ENCODE results near the gene CHCHD6.

Gene CHCHD6

DNA sequence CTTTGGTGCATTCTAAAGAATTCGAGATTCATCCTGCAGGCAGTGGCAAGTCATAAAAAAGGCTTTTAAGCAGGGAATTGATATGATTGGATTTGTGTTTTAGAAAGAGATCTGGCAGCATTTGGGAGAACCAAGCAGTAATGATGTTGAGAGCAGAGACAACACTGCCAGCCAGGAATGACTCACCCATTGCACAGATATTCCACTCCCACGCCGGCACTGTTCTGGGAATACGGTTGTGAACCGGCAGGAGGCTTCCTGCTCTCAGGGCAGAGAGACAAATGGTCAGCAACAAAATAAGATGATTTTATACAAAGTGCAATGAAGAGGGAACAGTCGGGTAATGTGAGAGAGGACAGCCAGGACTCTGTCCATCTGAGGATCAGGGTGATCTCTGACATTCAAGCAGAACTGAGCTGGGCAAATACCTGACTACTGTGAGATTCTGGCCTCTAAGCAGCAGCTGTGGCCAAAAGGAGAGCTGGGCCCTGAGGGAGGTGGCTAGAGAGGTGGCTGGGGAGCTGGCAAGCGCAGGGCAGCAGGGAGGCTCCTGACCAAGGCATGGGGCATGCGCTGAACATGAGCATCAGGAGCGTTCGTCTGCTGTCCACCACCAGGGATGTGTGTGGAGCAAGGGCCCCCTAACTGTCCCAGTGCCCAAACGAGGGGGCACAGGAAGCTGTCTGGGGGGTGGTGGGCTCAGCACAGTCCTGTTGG is 222.8 kb downstream of the CHCHD6 start:
- ATAC-seq = no peak

DNA sequence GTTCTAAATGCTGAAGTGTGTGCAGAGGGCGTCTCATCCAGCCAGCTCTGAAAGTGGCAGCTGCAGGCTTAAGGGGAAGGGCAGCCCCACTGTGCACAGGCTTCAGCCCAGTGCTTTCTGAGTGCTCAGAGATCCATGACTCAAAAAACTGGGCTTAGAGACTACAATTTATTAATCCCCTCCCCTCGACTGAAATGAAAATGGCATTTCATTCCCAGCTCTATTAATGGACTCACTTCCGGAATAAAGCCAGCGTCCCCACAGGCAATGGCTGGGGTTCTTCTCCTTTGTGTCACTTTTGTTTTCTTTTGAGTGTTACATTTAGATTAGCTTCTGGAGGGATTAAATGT is 223.3 kb downstream of the CHCHD6 start:
- no peak for ATAC-seq

DNA sequence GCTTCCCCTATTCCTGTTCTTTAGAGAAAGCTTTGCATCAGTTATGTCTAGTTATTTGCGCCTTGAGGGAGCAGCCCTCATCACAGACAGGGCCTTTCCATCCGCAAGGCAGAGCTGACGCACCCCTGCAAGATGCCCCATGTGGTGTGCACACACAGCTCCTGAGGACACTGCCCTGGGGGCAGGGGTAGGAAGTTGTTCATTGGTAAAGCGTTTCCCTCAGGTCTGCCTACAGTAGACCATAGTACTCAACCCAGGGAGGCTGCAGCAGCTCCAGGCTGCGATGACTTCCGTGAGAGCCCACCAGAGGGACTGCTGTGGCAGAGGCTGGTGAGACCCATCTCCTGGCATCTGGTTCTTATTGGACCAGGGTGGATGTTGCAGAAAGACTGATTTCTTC is 223.8 kb downstream of the CHCHD6 start:
- no peak for ATAC-seq

DNA sequence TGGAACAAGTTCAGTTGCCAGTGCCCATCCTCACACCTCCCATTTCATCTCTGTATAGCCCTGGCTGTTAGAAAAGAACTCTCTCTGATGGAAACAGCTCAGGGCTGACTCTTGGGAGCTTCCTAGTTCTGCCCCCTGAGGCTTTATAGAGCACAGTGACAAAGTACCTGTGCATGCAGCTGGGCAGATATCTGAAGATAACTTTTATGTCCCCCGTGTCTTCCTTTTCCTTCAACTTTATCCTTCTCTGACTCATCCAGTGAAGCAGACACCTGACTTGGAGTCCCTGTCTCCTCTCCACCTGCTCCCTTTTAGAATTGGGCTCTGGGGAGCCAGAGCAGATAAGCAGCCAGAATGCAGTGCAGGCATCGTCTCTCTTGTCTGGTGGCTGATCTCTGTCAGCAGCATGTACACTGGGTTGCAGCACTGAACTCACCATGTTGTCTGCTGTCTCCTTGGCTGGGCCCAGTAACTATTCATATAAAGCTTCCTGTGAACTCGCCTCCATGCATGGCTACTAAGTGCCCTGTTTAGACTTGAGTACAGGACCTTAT is 225.0 kb downstream of the CHCHD6 start:
- ATAC-seq = no peak

DNA sequence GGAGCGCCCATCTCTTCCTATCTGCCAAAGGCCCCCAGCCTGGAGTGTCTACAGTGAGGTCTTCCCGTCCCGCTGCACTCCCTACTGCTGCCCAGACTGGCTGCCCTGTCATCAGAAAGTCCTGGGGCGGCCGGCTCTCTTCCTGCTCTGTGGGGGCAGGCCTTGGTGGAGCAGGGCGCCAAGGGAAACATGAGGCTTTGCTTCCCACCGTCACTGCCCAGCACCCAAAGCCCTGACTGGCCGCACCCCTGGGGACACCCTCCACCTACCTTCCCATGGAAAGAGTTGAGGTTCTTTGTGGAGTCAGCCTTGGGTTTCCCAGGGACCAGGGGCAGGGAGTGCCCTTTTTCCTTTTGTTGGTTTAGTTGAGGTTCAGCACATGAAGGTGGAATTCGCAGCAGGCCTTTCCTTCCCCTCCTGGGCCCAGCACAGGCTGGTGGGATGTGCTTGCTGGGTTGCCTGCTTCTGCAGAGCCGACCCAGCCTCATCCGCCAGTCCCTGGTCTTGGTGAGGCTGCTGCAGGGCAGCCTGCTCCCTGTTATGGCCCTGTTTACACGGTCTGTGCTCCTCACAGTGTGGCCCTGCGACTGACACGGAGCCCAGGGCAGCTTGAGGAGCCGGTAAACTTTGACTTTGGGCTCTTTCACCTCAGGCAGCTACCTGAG is 227.0 kb downstream of the CHCHD6 start:
- ATAC-seq = no peak

DNA sequence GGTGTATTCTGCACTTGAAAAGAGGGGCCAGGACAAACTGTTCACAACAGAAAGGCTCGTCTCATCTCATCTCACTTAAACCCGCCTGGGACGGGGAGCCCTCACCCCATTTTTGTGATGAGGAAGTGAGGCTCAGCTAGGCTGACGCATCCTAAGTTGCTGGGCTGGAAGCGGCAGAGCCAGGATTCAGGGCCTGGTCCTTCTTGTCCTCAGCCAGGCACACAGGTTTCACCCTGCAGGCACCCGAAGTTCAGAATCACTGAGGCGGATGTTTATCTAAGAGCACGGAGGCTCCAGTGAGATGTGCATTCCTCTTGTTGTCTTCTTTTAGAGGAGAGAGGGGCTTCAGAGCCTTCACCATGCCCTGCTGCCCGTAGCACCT is 227.8 kb downstream of the CHCHD6 start:
- ATAC-seq = no peak

DNA sequence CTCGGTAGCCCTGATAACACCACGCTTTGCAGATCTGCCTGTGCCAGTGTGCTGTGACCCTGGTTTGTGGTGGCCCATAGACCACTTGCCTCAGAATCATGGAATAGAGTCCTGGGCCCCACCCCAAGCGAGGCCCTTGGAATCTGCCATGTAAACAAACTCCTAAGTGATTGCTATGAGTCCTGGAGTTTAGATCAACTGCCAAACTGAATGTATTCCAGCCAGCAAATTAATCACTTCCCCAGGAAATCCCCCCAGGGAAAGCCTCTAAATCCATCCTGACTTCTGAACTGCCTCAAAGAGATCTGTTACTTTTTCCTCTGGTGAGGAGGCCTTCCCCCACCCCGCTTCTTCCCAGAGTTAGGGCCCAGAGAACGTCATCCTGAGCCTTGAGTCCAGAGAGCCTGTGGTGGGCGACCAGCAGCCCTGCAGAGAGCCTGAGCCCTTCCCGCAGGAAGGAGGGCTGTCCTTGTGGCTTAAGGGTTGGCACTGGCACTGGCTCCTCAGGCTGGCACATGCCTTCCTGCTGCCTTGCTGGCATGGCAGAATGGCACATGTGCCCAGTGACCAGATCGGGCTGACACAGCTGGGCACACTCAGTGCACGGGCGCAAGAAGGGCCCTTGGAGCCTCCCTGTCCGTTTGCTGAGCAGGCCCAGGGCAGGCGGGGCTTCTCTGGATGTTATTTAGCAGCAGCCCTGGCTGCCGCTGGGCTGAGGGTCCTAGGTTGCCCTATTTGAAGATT is 228.3 kb downstream of the CHCHD6 start:
- no peak for ATAC-seq

DNA sequence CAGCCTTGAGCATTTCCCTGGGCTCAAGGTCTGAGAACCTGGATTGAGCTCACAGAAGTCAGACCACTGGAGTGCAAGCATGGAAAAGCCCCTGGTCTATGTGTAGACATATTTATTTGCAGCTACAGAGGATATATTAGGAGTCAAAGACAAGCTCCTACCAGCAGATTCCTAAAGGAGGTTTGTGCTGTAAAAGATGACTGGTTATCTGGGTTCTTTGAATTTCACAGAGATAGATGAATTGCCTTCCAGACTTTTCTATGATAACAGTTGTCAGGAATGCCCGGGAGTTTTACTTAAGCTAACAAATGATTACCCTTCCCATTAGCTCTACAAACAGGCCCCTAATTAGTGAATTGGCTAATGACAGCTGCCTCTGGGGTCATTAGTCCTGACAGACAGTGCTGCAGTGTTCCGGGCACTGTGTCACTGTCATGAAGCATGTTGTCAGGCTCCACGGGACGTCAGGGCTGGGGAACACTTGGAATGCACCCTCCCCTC is 230.0 kb downstream of the CHCHD6 start:
- no peak for ATAC-seq

DNA sequence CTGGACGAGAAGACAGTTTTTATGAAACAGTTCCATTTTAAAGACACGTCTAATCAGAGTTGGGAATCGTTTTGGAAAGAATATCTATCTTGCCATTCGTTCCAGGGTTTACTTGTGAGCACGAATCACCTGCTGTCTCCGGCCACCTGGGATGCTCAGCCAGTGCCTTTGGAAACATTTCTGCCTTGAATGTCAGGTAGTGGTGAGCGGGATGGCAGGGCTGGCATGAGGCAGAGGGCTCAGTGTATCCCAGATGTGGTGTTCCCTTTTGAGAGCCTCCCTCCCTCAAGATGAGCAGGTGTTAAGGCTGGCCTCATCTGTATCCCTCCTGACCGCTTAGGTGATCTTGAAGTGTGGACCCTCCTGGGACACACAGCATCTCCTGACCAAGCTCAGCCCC is 231.0 kb downstream of the CHCHD6 start:
- no peak for ATAC-seq

DNA sequence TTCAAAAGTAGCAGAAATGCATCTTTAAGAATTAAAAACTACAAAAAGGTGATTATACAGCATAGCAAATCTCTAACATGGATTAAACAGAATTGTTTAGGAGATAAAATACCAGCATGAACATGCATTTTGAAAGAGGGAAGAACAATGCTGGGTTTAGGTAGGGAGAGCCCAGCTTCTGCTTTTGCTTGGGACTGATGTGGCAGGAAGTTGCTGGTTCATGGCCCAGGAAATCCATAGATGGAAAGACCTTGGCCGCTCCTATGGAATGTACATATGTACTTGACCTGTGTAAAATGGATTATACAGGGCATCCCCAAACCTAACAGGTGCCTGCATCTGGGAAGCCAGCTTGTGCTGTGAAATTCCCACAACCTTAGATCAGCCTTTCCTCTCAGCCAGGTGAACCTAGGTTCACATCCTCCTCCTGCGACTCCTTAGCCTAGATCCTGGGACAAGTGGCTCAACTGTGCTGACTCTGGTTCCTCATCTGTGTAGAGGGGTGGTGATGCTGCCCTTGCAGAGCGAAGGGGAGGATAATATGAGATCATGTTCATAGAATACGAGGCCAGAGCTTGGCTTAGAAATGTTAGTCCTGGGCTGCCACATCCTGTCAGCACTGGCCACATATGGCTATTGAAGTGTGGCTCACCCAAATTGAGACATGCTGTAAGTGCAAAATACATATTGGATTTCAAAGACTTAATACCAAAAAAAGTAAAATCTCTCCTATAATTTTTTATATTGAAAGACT is 231.9 kb downstream of the CHCHD6 start:
- no peak for ATAC-seq

DNA sequence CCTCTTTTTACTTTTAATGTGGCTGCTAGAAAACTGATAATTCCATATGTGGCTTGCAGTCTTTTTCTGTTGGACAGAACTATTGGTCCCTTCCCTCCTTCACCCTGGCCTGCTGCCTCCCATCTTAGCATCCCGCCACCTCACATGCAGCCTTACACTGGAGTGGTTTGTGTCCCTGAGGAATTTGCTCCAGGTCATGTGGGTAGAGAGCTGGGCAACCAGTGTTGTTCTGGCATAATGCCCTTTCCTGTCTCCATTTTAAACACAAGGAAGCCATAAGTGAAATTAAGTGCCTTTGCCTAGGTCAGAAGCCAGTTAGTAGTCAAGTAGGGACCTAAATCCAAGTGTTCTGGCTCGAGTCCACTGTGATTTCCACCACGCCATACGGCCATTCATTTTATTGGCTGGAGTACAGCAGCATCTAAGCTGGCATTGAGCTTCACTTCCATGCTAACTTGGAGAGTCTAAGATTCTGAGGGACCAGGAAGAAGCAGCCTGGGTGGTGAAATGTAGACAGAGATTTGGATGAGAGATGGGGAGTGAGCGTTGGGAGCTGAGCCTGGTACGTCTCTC is 232.9 kb downstream of the CHCHD6 start:
- no peak for ATAC-seq

DNA sequence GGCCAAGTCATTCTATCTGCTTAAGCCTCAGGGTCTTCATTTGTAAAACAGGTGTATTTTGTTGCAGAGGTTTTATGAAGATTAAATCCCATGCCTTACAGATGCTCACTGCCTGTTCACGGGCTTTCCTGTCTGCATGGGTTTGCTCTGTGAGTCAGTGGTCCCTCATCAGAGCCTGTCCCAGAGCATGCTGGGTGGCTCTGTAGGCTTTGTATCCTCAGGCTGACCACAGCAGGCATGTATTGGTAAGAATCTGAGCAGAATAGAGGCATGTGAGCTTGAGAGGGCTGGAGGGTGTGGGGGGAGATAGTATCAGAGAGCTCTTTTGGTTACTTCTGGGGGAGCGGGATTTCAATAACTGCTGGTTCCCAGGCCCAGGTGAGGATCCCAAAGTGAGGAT is 233.5 kb downstream of the CHCHD6 start:
- no peak for ATAC-seq

DNA sequence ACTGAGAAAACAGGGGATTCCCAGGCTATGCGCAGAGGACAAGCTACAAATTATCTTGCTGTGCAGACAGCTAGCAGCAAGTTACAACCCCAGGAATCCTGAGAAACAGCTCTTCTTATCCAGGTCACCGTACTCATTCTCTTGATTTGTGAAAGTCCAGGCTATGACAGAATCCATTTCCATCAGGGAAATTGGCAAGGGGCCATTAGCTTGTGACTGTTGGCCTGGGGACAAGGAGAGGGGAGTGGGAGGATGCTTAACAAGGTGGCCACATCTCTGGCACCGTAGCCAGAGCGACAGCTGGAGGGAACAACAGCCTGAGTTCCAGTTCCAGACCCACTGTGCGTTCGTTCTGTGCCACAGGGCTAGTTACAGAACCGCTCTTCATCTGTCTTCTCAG is 233.9 kb downstream of the CHCHD6 start:
- no peak for ATAC-seq

DNA sequence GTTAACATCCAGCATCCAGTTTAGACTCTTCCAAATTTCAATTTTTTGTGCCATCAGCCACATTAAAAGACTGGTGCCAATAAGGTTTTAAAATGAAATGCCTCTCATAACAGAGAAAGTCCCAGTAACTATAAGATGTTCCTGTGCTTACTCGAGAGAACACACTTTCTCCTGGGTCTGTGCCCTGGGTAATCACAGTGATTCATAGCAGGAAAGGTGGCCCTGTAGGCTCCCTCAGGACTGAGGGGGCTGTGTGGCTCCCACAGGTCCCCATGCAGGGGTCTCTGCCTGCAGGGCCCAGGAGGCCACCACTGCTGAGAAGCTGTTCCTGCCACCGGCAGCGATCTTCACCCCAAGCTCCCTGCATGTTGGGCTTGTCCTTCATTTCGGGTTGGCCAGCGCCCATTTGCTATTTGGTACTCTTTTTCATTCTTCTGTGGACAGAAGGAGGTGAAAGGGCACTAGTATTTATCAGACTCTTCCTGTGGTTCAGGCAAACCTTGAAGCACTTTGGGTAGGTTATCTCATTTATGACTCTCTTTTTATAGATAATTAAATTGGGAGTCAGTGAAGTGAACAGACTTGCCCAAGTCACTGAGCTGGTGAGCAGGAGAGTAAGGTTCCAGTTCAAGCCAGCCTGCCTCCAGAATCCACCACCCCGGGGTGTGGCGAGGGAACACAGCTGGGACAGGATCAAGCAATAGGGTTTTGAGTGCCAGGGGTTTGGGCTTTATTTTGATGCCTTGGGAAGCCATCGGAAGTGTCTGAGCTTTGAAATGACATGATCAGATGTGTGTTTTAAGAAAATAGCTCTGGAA is 234.7 kb downstream of the CHCHD6 start:
- no peak for ATAC-seq

DNA sequence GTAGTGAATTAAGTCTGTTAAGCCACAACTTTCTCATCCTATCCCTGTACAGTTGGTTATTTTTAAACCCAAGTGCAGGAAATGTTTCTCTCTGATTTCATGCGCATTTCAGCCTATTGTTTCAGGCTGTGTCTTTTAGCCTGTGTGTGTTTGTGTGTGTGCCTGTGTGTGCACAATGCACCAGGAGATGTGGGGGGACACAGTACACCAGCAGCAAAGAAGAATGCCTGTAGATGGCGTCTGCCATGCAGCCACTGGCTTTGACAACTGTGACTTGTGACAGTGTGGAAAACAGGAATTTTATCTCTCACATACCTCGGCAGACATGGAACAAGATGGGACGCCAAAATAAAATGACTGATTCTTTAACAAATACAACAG is 235.3 kb downstream of the CHCHD6 start:
- no peak for ATAC-seq

DNA sequence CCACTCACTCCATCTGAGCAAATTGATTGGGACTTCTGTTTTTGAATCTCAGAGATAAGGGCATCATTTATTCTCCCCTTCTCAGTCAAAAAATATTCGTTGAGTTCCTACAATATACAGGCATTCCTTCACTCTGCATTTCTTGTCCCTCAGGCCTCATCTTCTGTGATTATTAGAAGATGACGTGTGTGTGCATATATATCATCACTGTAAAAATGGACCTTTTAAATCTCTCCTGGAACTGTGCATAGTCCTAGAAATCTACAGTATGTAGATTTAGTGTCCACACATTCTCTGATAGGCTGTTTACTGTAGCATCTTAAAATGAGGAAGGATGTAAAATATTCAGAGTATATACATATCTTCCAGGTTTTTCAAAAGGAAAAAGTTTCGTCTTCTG is 235.7 kb downstream of the CHCHD6 start:
- ATAC-seq = no peak

DNA sequence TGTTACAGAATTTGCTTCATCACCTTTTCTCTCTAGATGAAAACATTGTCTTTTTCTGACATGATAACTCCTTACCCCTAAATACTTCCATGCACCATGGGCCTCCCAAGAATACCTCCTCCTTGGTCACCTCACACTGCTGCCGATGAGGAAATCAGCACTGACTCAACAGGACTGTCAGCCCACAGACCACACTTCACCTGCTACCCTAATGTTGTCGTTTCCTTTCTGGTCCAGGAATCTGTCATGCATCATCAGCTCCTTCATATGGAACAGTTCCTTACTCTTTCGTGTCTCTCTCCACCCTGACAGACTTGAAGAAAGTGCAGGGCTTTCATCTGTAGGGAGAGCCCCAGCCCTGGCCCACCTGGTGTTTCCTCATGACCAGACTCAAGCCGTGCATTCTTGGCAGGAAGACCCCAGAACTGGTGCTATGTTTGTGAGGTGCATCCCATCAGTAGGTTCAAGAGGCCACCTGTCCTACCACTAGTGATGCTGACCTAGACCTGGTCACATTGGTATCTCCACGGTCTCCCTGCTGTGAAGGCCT is 237.8 kb downstream of the CHCHD6 start:
- no peak for ATAC-seq

DNA sequence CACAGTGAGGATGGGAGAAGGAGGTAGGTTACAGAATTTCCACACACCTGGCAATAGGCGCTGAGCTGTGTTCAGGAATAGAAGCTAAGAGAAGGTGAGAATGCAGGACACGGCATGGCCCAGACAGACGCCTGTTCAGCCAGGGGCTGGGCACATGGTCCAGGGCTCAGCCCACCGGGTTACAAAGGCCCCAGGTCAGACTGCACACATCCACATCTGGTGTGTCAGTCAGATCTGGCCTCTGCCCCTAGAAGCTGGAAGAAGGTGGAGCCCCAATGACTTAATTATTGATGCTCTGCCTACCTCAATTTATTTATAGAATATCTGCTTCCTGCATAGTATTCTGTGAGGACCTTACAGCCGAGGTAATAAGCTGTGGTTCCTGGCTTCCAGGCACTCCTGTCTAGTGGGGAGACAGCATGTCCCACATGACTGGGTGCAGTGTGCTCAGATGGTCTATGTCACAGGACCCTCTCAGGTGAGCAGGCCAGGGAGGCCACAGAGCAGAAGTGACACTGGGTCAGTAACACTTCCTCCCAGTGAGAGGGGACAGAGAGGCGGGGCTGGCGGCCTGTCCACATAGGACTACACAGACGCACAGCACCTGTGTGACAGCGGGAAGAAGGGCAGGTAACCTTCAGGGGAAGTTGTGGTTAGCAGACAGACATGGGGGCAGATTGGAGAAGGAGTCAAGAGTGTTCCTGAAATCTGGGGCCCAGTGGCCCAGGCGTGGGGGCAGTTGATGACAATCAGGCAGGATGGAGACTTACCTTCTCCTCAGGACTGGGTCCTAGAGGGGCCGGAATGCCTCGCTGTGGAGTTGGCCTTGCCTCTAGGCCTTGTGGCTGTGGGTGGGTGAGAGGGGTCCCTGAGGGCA is 240.3 kb downstream of the CHCHD6 start:
- ATAC-seq = no peak

DNA sequence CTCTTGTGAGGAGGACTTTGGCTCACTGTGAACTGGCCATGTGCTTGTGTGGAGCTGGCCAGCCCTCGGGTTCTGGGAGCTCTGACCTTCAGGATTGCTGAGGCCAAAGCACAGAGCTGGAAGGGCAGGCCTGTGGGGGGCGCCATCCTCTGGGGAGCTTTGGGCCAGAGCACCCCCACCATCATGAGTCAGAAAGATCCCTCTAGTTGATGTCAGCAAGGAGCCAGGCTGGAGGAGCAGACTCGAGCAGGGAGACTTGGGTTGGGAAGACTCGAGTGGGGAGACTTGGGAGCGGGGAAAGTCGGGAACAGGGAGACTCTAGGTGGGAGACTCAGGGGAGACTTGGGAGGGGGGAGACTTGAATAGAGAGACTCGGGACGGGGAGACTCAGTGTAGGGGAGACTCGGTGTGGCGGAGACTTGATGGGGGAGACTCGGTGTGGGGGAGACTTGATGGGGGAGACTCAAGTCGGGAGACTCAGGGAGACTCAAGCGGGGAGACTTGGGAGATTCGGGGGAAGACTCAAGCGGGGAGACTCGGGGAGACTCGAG is 241.2 kb downstream of the CHCHD6 start:
- ATAC-seq = no peak

DNA sequence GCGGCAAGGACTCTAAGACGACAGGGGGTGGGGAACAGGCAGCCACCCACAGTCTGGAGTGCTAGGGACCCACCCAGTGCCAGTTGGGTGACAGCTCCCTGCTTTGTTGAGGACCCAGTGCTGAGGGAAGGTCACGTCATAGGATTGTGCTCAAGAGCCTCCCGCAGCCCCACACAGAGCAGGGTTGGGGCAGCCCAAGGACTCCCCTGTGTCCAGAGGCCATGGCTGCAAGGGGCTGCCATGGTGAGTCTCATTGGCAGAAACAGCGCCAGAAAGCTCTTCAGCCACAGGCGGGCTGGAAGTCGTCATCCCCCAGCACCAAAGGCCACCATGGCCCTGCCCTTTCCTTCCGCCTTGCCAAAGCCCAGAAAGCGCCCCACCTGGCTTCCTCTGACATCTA is 241.9 kb downstream of the CHCHD6 start:
- no peak for ATAC-seq
